Measurements from ENCODE around the gene NR6A1. TPM values are rescaled to one million over a fixed set of nuclear protein-coding genes. Genes with fewer than 3 reads are reported as not detected.

NR6A1 gene
- total RNA-seq, 1 experiment from 2014 or later, result 99.3 TPM

DNA sequence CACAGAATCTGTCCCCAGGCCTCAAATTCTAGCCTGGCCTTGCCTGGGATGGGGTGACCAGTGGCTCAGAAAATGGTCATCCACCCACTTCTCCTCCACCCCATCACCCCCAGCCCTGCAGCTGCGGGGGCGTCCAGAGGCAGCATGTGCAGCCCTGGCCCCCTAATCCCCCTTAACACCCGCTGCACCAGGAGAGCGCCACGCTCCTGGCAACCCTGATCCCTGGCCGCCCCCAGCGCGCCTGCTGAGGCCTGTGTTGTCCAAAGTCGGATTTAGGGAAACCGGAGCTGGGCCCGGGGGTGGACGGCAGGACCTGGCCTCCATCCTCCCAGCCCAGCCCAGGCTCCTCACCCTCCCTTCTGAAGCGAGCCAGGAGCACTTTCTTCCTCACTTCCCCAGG, 285.9 kb downstream of the NR6A1 start:
- Histone ChIP-seq H4K8ac (replicated peaks; ENCODE audit: insufficient read length, low read depth, low read length) (no peak overlapping the region), H3K4me2 (ENCODE audit: insufficient read depth, insufficient read length, low read length) (no peak overlapping the region), H2BK12ac (ENCODE audit: insufficient read length, low read depth, low read length) (no peak overlapping the region), H3K18ac (ENCODE audit: insufficient read length, low read depth, low read length) (no peak overlapping the region), H2BK120ac (ENCODE audit: low read depth, low read length, poor library complexity, severe bottlenecking) (no peak overlapping the region), H3K9me3 (ENCODE audit: control insufficient read depth, low read depth, low read length) (no peaks in the 10 kb centered on the region), H3K9ac (ENCODE audit: extremely low read depth, insufficient read length, low read length) (no peak overlapping the region), H3K4ac (ENCODE audit: low read depth, low read length) (no peak overlapping the region), H4K20me1 (ENCODE audit: control insufficient read depth, insufficient read depth, insufficient read length) (peaks cover 3% of the 10 kb centered on the region), H4K91ac (ENCODE audit: insufficient read length, low read depth, low read length) (no peak overlapping the region), H3K14ac (ENCODE audit: insufficient read depth, low read length) (no peak overlapping the region; the same call in 1 of the 2 replicates), H2BK5ac (ENCODE audit: insufficient read length, low read length) (no peak overlapping the region), H3K23me2 (ENCODE audit: insufficient read length, low read depth, low read length, poor library complexity, severe bottlenecking) (peaks cover 4% of the 10 kb centered on the region), H3K27me3 (ENCODE audit: insufficient read depth, low read length) (no peaks in the 10 kb centered on the region; the same call in 1 of the 2 replicates), H4K5ac (ENCODE audit: insufficient read length, low read depth, low read length) (no peak overlapping the region), H3K79me1 (ENCODE audit: insufficient read depth, low read depth, low read length, poor library complexity, severe bottlenecking) (no peaks in the 10 kb centered on the region), H3K23ac (ENCODE audit: insufficient read length, low read depth, low read length) (no peak overlapping the region), H3K27ac (ENCODE audit: insufficient read length, low read depth, low read length) (no peak overlapping the region), H2AFZ (ENCODE audit: low read length) (no peak overlapping the region), H2BK20ac (ENCODE audit: low read depth, low read length, poor library complexity, severe bottlenecking) (no peak overlapping the region), H3K56ac (ENCODE audit: insufficient read length, low read depth, low read length) (no peak overlapping the region), H3T11ph (ENCODE audit: low read length) (no peak overlapping the region), H3K79me2 (ENCODE audit: insufficient read depth, low read length) (no peaks in the 10 kb centered on the region), H2AK5ac (ENCODE audit: insufficient read length, low read length) (no peak overlapping the region), H3K4me1 (ENCODE audit: insufficient read depth, low read length) (no peaks in the 10 kb centered on the region), H2BK15ac (ENCODE audit: low read depth, low read length) (no peak overlapping the region)
- Mint-ChIP-seq H3K4me1 (peaks cover 27 to 60% of the 10 kb centered on the region in 2 experiments), H3K9me3 (peaks cover 2 to 4% of the 10 kb centered on the region in 2 experiments; a peak in 2 of 5 replicates), H3K4me3 (no peak overlapping the region), H3K36me3 (ENCODE audit: insufficient read depth in 1 of 3, low read depth in 3 of 3) (no peaks in the 10 kb centered on the region), H3K27me3 (ENCODE audit: low read depth) (peaks cover 50% of the 10 kb centered on the region), H3K27ac (no peak overlapping the region)
- TF ChIP-seq, protein P1, sequence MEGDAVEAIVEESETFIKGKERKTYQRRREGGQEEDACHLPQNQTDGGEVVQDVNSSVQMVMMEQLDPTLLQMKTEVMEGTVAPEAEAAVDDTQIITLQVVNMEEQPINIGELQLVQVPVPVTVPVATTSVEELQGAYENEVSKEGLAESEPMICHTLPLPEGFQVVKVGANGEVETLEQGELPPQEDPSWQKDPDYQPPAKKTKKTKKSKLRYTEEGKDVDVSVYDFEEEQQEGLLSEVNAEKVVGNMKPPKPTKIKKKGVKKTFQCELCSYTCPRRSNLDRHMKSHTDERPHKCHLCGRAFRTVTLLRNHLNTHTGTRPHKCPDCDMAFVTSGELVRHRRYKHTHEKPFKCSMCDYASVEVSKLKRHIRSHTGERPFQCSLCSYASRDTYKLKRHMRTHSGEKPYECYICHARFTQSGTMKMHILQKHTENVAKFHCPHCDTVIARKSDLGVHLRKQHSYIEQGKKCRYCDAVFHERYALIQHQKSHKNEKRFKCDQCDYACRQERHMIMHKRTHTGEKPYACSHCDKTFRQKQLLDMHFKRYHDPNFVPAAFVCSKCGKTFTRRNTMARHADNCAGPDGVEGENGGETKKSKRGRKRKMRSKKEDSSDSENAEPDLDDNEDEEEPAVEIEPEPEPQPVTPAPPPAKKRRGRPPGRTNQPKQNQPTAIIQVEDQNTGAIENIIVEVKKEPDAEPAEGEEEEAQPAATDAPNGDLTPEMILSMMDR (conservative IDR thresholded peaks at IDR 0.05), result no peak
- DNase-seq, result no peak
- no CpG with 5 or more reads among the region's 13 CpGs for WGBS (ENCODE audit: extremely low coverage, insufficient read length, low lambda C conversion rate)

All from H9 (cell line).